Ovary (tissue), 3 donors: ENCODE measurements around the gene MAJIN.

Experiments used
- CTCF ChIP-seq, 3 donors: fragments of 450-650 bp in 2 of 3; fragments of 200-600 bp in 1 of 3; IDR thresholded peaks; one replicate each; pipeline versions ENCODE4 v1.5.1 to v1.8.0; 2016 to 2022; ENCODE audit warnings: antibody characterized with exemption in 3 of 3, mild to moderate bottlenecking in 1 of 3
- EP300 ChIP-seq: sonication (generic); formaldehyde crosslinking; IDR thresholded peaks from one replicate; pipeline ENCODE4 v1.6.1; 2017; ENCODE audit warnings: antibody characterized with exemption
- POLR2A ChIP-seq: fragments of 450-650 bp; IDR thresholded peaks from one replicate; pipeline ENCODE4 v1.6.1; 2017; ENCODE audit warnings: antibody characterized with exemption, mild to moderate bottlenecking, moderate library complexity
- donor health status: DM: no; HTN: no; CAD: no.

- TF ChIP-seq EP300 (no peak), CTCF (IDR thresholded peaks at IDR 0.05) (no peak), POLR2A (no peak)
These were observed 69.6 kb downstream of the MAJIN start for GRCh38 chr11:64902102-64902900.
